ENCODE data around the gene ENO3.
A peak's percentile ranks its signal among the peaks of the same experiment; 100 is the strongest.
"Not testable (repeated sequence)": the region's sequence is repeated elsewhere in the genome, so short reads cannot be mapped to it uniquely, and the experiment has no call there.

Gene ENO3

GRCh38 chr17:4950746-4951204, at the start of gene ENO3:
Gene ENO3, plus strand, starts transcription at chr17:4951119. Its CDS starts 711 bp downstream, at chr17:4951830.
- no peak for DNase-seq (ENCODE audit: low read depth in 3 of 3)

DNA sequence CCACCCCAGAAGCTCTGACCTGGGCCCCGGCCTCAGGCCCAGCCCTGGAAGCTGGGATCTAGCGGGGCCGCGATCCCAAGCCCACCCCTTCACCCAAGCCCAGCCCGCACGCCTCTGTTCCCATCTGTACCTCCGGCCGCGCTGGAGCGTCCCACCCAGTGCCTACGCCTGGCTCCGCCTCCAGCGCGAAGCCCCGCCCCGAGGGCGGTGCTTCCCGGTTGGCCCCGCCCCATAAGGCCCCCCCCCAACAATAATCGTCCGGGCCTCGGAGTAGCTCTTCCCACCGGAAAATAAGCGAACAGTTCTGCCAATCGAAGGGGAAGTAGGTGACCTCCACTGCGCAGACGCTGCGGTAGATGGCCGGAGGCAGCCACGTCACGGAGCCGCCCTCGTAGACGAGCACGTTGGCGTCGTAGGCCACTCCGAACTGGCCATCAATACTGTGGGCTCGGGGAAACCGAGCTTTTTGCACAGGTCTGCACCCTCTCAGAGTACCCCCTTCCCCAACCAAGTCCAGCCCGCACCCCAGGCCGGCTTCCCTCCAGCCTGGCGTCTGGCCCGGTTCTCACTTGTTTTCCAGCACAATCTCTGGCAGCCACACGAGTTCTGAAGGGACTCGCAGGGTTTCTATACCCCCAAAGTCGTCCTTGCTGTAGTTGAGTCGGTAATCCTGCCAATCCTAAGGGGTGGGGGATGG, 49.1 kb upstream of the ENO3 start:
- DNase-seq (ENCODE audit: low read depth in 3 of 3): no peak

DNA sequence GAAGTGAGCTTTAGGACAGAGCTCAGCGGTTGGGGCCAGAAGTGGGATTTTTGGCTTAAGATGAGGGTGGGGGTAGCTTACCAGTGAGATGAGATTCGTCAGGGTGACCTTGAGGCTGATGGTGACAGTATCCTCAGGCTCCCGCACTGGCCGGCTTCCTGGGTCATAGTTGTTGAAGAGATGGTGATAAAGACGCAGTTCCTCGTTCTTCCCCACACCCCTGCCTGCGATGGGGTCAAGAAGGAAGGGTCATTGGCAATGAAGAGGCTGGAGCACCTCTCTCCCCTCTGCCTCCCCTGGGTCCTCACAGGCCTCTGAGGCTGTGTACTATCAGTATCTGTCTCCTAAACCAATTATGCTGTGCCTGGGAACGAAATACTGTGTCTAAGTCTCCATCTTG, 48.4 kb upstream of the ENO3 start:
- no peak for DNase-seq (ENCODE audit: low read depth in 3 of 3)

DNA sequence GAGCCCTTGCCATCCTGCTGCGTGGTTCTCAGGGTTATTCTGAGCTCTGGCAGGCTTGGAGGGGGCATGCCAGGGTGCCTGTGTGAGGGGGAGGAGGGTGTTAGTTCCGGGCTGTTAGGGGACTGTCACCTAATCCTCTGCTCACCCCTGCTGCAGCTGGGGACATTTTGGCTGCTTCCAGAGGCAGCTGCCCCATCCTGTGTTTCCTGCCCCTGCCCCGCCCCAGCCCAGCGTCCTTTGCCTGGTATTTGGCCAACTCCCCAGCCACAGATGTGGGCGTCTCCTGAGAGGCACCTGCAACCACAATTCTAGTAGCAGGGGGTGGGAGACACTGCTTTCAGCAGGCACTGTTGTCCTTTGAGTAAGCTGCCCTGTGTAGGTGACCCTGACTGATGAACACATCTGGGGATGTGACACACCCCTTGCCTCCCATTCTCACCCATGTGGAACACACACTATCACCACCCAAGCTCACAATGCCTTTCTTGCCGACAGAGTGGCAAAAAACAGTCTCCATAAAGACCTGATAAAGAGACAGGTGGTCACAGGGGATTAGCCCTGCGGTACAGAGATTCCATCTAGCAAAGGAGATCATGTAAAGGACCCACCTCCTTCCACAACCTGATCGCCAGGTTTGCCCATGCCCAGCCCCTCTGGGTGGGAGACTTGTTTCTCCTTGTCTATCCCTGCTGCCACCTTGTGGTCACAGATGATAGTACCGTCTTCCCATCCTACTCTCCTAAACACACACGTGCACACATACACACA, 47.7 kb upstream of the ENO3 start, which contains the start of gene CHRNE:
TSS of gene CHRNE (minus strand) at position 48 of the 768 bp plus-strand sequence. CDS start at position 13, 35 bp downstream.
- peak; percentile 55 to 78 (median 56) for DNase-seq (ENCODE audit: low read depth in 3 of 3)

DNA sequence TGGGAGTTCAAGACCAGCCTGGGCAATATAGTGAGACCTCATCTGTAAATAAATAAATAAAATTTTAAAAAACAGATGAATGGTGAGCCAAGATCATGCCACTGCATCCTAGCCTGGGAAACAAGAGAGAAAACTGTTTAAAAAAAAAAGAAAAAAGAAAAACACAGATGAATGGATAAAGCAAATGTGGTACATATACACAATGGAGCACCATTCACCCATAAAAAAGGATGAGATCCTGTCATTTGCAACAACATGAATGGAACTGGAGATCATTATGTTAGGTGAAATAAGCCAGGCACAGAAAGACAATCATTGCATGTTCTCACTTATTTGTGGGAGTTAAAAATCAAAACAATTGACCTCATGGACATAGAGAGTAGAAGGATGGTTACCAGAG, 44.3 kb upstream of the ENO3 start:
- not testable (repeated sequence) for DNase-seq (ENCODE audit: low read depth in 3 of 3)

GRCh38 chr17:4908301-4908700, 42.6 kb upstream of the ENO3 start:
- no peak for DNase-seq (ENCODE audit: low read depth in 3 of 3)

DNA sequence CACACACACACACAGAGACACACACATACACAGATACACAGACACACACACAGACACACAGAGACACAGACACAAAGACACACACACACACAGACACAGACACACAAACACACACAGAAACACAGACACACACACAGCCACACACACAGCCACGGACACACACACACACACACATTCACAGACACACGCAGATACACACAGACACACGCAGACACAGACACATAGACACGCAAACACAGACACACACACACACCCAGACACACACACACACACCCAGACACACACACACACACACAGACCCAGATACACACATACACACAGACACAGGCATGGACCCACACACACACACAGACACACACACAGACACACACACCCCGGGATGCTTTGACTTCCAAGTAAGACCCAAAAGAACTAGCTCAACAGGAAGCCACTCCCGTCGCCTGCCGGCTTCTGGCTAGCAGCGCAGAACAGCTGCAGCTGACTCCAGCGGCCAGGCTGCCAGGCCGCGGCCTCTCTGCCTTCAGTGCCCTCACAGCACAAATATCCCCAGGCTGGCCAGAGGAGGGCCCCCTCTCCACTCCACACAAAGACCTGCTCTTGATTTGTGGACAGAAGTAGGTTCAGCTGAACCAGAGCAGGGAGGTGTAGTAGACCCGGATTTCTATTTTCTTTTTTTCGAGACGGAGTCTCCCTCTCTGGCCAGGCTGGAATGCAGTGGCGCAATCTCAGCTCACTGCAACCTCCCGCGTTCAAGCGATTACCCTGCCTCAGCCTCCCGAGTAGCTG, 42.0 kb upstream of the ENO3 start:
- peak; percentile 48 to 60 (median 53) for DNase-seq (ENCODE audit: low read depth in 3 of 3)

DNA sequence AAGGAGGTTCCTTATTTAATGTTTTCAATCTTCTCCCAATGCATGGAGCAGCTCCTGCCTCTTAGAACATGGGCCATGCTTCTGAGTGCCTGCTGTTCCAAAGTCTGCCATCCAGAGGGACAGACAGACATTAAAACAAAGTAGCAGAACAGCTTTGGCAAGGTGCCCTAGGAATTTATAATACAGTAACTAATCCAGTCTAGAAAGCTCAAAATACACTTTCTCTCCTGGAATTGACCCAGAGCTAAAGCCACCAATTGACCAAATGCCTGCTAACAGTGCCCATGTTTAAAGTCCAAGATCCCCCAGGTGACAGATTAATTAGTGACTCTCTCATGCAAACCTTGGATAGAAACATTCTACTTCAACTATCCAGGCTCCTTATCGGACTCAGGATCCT, 36.9 kb upstream of the ENO3 start:
- DNase-seq (ENCODE audit: low read depth in 3 of 3): no peak

DNA sequence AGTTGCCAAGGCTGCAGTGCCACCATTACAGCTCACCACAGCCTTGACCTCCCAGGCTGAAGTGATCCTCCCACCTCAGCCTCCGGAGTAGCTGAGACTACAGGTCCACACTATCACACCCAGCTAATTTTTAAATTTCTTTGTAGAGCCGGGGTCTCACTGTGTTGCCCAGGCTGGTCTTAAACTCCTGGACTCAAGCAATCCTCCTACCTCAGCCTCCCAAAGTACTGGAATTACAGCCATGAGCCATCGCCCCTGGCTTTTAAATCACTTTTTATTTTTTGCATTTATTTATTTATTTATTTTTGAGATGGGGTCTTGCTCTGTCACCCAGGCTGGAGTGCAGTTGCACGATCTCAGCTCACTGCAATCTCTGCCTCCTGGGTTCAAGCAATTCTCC, 36.4 kb upstream of the ENO3 start:
- DNase-seq (ENCODE audit: low read depth in 3 of 3): not testable (repeated sequence)

GRCh38 chr17:4919511-4920047, 31.3 kb upstream of the ENO3 start:
- DNase-seq (ENCODE audit: low read depth in 3 of 3): no peak

DNA sequence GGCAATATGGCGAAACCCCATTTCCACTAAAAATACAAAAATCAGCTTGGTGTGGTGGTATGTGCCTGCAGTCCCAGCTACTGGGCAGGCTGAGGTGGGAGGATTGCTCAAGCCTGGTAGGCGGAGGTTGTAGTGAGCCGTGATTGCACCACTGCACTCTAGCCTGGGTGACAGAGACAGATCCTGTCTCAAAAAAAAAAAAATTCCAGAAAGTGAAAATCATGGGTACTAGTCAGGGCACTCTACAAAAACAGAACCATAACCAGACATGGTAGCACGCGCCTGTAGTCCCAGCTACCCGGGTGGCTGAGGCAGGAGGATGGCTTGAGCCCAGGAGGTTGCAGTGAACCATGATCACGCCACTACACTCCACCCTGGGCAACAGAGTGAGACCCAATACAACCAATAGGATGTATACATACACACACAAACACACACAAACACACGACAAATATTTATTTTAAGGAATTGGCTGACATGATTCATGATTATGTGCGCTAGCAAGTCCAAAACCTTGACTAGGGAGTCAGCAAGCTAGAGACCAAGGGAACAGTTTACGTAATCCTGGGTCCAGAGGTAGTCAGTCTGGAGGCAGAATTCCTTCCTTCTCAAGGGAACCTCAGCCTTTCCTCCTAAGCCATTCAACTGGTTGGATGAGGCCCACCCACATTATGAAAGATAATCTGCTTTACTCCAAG, 30.4 kb upstream of the ENO3 start:
- DNase-seq (ENCODE audit: low read depth in 3 of 3): no peak

DNA sequence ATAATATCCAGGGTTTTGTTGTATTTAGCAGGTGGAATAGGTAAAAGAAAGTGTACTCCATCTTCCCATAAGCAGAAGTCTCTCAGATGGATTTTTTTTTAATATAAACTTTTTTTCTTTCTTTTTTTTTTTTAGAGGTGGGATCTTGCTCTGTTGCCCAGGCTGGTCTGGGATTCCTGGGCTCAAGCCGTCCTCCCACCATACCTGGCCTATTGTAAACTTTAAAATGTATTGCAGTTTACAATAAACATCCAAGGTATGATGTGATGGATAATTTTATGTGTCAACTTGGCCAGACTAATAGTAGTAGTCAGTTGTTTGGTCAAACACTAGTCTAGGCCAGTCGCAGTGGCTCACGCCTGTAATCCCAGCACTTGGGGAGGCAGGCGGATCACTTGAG, 29.6 kb upstream of the ENO3 start:
- DNase-seq (ENCODE audit: low read depth in 3 of 3): no peak

- not testable (repeated sequence) for DNase-seq (ENCODE audit: low read depth in 3 of 3)
These were observed 24.2 kb upstream of the ENO3 start for GRCh38 chr17:4926577-4927335.

- no peak for DNase-seq (ENCODE audit: low read depth in 3 of 3)
These were observed 22.0 kb upstream of the ENO3 start for GRCh38 chr17:4928881-4929280.

GRCh38 chr17:4931963-4932362, 19.0 kb upstream of the ENO3 start, which contains the start of gene GP1BA:
Gene GP1BA, plus strand, starts transcription at chr17:4932277. Its CDS starts 328 bp downstream, at chr17:4932605.
- DNase-seq (ENCODE audit: low read depth in 3 of 3): no peak

- no peak for DNase-seq (ENCODE audit: low read depth in 3 of 3)
These were observed 18.2 kb upstream of the ENO3 start for GRCh38 chr17:4932756-4933155.

- no peak for DNase-seq (ENCODE audit: low read depth in 3 of 3)
These were observed 17.3 kb upstream of the ENO3 start for GRCh38 chr17:4933646-4934045.

DNA sequence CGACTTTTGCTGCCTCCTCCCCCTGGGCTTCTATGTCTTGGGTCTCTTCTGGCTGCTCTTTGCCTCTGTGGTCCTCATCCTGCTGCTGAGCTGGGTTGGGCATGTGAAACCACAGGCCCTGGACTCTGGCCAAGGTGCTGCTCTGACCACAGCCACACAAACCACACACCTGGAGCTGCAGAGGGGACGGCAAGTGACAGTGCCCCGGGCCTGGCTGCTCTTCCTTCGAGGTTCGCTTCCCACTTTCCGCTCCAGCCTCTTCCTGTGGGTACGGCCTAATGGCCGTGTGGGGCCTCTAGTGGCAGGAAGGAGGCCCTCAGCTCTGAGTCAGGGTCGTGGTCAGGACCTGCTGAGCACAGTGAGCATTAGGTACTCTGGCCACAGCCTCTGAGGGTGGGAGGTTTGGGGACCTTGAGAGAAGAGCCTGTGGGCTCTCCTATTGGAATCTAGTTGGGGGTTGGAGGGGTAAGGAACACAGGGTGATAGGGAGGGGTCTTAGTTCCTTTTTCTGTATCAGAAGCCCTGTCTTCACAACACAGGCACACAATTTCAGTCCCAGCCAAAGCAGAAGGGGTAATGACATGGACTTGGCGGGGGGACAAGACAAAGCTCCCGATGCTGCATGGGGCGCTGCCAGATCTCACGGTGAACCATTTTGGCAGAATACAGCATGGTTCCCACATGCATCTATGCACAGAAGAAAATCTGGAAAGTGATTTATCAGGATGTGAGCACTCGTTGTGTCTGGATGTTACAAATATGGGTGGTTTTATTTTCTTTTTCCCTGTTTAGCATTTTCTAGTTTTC, 16.5 kb upstream of the ENO3 start:
- no peak for DNase-seq (ENCODE audit: low read depth in 3 of 3)

DNA sequence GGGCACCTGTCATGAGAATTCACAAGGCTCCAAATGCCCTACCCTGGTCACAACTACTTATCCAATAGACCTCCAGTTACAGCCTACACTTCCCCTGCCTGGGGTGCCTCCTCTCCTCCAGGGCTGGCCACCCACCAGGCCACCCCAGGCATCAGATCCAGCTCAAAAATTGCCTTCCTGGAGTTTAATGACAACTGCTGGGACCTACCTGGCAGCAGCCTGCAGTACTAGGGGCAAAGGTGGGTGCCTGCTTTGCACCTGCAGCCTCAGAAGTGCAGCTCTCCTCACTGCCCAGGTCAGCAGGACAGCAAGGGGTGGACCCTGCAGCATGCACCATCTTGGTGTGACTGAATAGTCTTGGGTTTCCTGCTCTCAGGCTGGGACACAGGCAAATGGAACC, 15.3 kb upstream of the ENO3 start:
- DNase-seq (ENCODE audit: low read depth in 3 of 3): no peak

GRCh38 chr17:4936436-4936835, 14.5 kb upstream of the ENO3 start:
- DNase-seq (ENCODE audit: low read depth in 3 of 3): no peak
